DMS153 treated with DMSO at 0.1 percent for 48 hours (cell line): ENCODE data around the gene MRC2.
"Not testable (repeated sequence)": the region's sequence is repeated elsewhere in the genome, so short reads cannot be mapped to it uniquely, and the experiment has no call there.

ENCODE experiments used
- DNase-seq: peaks from one replicate; lab custom pipeline; 2025; ENCODE audit not compliant: unreplicated experiment; lab: John Stamatoyannopoulos, UW

The MRC2 gene

DNA sequence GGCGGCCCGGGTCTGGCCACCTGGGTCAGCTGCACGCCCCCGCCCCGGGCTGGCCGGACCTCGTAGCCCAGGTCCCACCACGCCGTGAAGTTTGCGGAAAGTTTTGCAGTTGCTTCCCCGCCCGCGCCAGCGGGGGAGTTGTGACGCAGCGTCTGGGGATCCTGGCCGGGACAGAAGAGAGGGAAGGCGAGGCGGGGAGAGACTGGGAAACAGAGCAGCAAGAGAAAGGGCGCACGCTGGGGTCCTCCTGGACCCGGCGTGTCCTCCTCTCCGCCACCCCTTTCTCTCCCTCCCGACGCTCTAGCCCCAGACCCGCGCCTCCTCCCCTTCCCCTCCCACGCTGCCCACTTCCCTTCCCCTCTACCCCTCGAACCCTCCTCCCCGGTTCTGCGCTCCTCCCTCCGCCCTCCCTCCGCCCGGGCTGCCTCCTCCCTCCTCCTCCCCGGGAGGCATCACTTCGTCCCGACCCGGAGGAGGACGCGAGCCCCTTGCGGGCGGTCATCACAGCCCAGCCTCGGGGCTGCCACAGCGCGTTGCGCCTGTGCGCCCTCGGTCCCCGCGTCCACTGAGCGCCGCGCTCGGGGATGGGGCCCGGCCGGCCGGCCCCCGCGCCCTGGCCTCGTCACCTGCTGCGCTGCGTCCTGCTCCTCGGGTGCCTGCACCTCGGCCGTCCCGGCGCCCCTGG lies at the start of gene MRC2:
TSS of gene MRC2 (plus strand) at position 452 of the 685 bp plus-strand sequence. CDS start at position 585, 133 bp downstream.
- no peak for DNase-seq

- no peak for DNase-seq
These were observed 48.5 kb upstream of the MRC2 start for GRCh38 chr17:62578757-62579487.

DNA sequence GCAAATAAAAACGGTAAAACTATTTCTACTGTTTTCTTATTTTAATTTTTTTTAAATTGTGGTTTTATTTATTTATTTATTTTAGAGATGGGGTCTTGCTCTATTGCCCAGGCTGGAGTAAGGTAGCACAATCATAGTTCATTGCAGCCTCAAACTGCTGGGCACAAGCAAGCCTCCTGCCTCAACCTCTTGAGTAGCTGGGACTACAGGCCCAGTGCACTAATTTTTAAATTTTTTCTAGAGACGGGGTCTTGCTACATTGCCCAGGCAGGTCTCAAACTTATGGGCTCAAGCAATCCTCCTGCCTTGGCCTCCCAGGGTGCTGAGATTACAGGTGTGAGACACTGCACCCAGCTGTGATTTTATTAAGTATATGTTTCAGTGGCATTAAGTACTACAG lies 46.5 kb upstream of the MRC2 start:
- DNase-seq = no peak

GRCh38 chr17:62581764-62582163 lies 45.7 kb upstream of the MRC2 start:
- DNase-seq = no peak

GRCh38 chr17:62587554-62587953 lies 39.9 kb upstream of the MRC2 start:
- no peak for DNase-seq

DNA sequence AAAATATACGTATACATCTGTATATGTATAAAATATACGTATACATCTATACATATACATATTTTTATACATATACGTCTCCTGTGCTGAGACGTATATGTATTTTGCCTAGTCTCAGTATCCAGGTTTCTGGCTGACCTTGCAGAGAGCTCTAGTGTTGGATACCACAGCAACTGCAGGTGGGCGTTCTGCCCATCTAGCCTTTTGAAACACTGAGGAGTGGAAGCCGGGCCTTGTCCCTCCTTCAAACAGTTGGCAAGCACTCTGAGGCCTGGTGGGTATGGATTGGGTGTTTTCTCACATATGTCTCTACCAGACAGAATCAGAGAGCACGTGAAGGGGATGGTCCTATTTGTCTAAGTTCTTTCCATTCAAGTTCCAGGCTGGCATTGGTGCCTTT lies 39.4 kb upstream of the MRC2 start:
- no peak for DNase-seq

DNA sequence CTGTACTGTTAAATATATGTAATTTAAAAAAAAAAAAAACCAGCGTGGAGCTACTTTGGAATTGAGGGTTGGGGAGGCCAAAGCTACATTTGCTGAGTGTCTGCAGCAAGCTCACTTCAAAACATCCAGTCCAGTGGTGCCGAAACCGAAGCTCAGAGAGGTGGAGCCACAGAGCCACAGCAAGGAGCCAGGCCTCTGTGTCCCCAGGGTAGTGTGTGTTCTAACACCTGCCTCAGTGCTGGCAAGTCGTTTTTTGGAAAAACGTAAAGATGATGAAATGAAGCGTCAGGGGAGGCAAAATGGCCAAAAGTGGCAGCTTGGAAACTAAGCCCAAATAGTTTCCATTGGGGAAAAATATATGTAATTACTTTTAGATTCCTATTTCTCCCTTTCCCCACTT lies 36.1 kb upstream of the MRC2 start:
- DNase-seq = no peak

DNA sequence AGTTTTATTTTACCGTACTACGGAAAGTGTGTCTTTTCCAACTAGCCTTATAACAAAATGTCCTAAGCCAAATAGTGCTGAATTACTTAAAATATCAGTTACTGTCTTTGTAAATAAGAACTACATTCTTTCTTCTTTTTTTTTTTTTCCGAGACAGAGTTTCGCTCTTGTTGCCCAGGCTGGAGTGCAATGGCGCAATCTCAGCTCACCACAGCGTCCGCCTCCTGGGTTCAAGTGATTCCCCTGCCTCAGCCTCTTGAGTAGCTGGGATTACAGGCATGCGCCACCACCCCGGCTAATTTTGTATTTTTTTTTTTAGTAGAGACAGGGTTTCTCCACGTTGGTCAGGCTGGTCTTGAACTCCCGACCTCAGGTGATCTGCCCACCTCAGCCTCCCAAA lies 35.6 kb upstream of the MRC2 start:
- not testable (repeated sequence) for DNase-seq

GRCh38 chr17:62592341-62593099 lies 35.0 kb upstream of the MRC2 start:
- DNase-seq = no peak

DNA sequence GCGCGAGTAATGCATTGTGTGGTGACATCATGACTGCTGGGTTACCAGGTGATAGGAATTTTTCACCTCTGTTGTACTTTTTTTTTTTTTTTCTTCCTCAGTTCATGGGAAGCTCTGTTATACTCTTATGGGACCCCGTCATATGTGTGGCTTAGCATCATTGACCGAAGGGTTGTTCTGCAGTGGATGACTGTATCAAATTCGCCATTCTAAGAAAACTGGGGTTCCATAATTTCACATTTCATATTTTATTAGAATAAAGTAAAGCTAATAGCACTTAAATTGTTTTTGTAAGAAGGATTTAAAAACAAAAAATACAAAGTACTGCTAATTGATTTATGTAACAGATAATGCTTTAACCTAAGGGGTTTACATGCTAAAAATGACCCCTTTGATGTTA lies 32.0 kb upstream of the MRC2 start:
- DNase-seq = no peak

DNA sequence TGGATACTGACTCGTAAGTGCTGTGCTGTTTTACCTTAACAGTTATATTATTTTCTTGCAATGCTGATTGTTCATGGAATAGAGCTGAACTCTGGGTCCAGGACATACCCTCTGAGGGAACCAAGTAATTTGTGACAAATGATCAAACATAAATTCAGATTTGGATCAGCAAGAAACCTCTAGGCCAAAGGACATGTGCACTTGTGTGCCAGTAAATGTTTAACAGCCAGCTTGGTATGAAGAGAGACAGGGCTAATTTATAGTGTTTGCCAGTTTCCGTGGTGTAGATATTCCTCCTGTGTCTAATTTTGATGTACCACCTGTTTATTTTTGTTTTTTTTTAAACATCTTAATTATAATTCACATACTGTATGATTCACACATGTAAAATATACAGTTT lies 30.8 kb upstream of the MRC2 start:
- no peak for DNase-seq

DNA sequence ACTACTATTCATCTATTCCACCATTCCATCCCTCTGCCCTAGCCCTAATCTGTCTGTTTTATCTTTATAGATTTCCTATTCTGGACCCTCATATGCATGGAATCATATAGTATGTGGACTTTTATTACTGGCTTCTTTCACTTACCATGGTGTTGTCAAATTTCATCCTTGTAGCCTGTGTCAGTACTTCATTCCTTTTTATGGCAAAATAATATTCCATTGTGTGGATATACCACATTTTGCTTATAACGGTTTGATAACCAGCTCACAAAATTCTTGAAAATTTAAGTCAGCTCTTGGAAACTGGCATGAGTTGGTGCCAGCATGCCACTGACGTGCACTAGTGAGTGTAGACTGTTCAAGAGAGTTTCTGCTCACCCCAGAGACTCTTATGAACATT lies 30.3 kb upstream of the MRC2 start:
- DNase-seq = no peak

DNA sequence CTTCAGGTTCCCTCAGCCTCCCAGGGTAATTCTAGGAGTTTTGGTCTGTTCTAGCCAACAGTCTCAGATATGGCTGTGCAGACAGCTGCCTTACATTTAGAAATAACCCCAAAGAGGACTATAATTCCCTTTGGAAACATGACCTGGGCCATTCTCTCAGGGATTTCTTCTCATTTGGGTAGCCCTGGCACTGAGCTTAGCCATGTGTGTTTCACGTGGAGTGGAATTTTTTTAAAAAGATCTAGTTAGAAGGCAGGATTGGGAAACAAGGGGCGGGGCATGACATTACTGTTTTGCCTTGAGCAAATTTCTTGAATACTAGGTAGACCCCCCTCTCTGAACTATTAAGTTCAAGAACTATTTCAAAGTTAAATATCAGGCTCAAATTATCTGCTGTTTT lies 29.6 kb upstream of the MRC2 start:
- no peak for DNase-seq

DNA sequence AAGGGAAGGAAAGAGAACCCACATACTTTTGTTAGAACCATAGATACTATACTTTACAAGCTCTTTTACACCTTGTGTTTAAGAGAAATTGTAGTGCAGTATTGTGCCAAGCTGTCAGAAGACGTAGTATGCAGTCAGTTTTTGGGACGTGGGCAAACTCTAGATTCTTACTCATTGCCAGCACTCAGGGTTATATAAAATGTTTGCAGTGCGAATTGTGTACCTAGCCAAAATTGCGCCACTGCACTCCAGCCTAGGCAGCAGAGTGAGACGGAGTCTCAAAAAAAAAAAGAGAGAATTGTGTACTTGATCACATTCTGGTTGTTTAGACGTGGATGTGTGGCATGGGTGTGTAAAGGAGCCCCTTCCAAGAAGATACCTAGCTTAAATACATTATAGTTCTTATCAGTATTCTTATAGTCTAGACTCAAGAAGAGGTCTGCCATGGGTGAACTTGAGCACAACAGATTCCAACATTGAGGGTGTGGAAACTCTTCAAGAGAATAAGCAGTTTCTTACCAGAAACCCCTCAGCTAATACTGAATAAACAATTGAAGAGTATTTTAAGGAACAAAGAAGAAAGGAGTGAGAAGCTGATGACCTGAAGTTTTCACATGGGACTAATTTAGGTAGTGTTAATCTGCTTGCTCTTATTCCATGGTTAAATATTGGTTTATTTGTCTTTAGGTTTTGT lies 27.4 kb upstream of the MRC2 start:
- no peak for DNase-seq

DNA sequence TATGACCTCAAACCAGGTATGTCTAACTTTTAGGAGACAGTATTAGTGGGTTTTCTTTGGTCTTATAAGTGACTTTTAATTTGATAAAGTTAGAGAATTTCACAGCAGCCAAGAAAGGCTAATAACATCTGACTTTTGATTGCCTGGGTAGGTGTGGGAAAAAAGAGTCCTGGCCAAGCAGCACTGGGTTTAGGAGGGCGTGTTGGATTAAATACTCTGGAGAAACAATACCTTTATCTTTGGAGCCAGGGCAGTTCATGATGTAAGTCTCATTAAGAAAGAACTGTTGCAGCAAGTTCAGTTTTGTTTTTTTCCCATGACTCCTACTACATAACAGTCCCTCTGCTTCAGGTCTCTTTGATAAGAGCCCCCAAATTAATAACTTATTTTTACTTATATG lies 26.7 kb upstream of the MRC2 start:
- DNase-seq = no peak

DNA sequence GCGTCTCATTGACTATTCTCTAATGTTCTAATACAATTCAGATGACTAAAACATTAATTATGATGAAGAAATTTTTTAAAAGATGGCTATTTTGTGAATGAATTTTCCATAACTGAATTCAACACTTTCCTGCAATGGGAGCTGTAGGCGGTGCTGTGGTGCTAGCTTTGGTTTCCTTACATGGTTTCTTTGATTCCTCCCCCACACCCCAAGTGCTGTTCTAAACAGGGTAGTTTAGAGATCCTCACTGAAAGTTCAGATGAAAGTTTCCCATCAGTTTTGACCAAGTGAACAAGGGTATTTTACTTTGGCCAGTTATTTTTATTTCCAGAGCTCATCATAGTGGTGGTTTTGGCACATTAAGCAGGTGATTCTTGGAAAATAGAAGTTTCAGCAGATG lies 26.0 kb upstream of the MRC2 start:
- DNase-seq = no peak

DNA sequence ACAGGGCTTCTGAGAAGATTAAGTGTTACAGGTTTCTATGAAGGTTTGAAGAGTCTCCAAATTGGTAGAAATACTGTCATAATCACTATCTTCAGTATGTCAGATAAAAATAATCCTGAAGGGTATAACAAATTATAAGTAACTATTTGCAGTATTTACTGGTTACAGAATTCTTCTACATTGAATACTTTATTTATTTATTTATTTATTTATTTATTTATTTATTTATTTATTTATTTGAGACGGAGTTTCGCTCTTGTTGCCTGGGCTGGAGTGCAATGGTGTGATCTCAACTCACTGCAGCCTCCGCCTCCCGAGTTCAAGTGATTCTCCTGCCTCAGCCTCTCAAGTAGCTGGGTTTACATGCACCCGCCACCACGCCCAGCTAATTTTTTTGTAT lies 23.7 kb upstream of the MRC2 start:
- DNase-seq = not testable (repeated sequence)

DNA sequence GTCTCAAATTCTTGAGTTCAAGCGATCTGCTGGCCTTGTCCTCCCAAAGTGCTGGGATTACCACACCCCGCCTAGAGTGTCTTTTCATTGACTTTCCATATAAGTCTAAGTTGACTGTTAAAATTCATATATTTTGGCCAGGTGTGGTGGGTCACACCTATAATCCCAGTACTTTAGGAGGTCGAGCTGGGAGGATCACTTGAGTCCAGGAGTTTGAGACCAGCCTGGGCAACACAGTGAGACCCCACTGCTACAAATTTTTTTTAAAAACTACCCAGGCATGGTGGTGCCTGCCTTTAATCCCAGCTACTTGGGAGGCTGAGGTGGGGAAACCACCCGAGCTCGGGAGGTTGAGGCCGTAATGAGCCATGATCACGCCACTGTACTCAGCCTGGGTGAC lies 21.9 kb upstream of the MRC2 start:
- DNase-seq = no peak

GRCh38 chr17:62611292-62611691 lies 16.2 kb upstream of the MRC2 start:
- DNase-seq = no peak

DNA sequence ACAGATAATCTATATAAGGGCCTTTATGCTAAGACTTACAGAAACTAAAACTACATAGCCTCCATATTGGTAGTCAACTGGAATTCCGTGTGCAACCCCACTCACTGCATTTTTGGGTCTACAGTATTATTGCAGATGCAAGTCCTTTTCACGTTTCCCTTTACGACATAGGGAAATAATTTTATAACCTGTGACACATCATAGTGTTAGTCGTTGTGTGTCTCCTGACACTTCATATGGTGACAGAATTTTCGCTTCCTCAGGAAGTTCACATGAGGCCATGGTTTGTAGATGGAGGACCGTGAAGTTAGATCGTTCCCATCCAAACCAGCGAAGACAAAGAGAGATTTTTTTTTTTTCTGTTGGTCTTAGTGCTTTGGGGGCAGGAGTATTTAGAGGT lies 15.7 kb upstream of the MRC2 start:
- DNase-seq = no peak

GRCh38 chr17:62612289-62612688 lies 15.2 kb upstream of the MRC2 start:
- not testable (repeated sequence) for DNase-seq
